Nephron progenitor cell (in vitro differentiated cells): ENCODE measurements around the gene ADCY3.
A peak's percentile ranks its signal among the peaks of the same experiment; 100 is the strongest.

Experiments used
- DNase-seq: peaks from one replicate; pipeline ENCODE4 v3.0.0; 2021
- H3K27ac Mint-ChIP-seq: 2 replicates; pipeline ENCODE4 v1.8.0; 2021; ENCODE audit warnings: mild to moderate bottlenecking, moderate library complexity, mixed read lengths
- H3K27me3 Mint-ChIP-seq: 2 replicates; pipeline ENCODE4 v1.8.0; 2021; ENCODE audit warnings: mild to moderate bottlenecking, low read depth, mixed read lengths; ENCODE audit not compliant: poor library complexity
- H3K36me3 Mint-ChIP-seq: 2 replicates; pipeline ENCODE4 v1.8.0; 2021; ENCODE audit warnings: low read depth, mixed read lengths
- H3K4me1 Mint-ChIP-seq: 2 replicates; pipeline ENCODE4 v1.8.0; 2021; ENCODE audit warnings: mixed read lengths
- H3K4me3 Mint-ChIP-seq: 2 replicates; pipeline ENCODE4 v1.8.0; 2021; ENCODE audit warnings: mild to moderate bottlenecking, moderate library complexity, mixed read lengths
- H3K9me3 Mint-ChIP-seq: 2 replicates; pipeline ENCODE4 v1.8.0; 2021; ENCODE audit warnings: mild to moderate bottlenecking, moderate library complexity, mixed read lengths
- CTCF ChIP-seq: fragments of 200-600 bp; sonication (generic); IDR thresholded peaks from 2 replicates; pipeline ENCODE4 v1.5.0; 2021; ENCODE audit warnings: antibody characterized with exemption

Gene ADCY3

DNA sequence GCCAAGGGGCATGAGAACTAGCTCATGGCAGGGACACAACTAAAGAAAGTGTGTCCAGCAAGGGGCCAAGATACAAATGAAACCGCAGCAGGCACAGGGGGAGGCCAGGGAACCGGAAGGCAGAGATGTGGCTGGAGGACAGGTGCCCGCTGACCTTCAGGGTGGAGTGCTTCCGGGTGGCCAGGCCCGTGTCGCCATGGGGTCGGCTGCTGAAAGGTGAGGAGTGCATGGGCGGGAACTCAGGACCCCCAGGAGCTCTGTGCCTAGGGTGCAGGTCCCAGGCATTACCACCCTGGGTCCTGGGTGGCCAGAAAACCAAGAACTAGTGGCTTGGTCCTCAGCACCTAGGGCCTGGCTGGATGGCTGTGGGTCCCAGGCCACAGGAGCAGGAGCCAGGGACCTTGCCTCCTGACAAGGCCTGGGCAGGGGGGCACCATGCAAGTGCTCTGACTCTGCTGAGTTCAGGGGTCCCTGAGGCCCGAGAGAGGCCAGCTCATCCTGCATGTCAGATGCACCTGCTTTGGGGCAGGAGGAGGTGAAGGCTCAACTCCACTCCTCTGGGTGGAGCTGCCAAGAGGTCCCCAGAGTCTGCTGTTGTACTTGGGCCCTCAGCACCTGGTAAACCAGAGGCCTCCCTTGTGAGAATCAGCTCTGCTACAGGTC, 75.9 kb downstream of the ADCY3 start:
- peaks cover 36% of the 10 kb centered on the region for H3K9me3 Mint-ChIP-seq
- peaks cover 47% of the 10 kb centered on the region for H3K36me3 Mint-ChIP-seq
- TF ChIP-seq CTCF, result no peak
- peaks cover 4% of the 10 kb centered on the region for H3K4me1 Mint-ChIP-seq
- H3K27ac Mint-ChIP-seq, result no peak overlapping the region
- peaks cover 5% of the 10 kb centered on the region for H3K27me3 Mint-ChIP-seq
- H3K4me3 Mint-ChIP-seq, result no peak overlapping the region
- DNase-seq, result no peak

- Mint-ChIP-seq H3K27ac (peak overlapping the region; percentile 32), H3K4me3 (no peak overlapping the region), H3K36me3 (peaks cover 43% of the 10 kb centered on the region), H3K9me3 (peaks cover 32% of the 10 kb centered on the region), H3K4me1 (peaks cover 4% of the 10 kb centered on the region), H3K27me3 (peaks cover 2% of the 10 kb centered on the region)
- TF ChIP-seq CTCF, result no peak
- no peak for DNase-seq
Measured at GRCh38 chr2:24843330-24843860, 76.6 kb downstream of the ADCY3 start.

- no peak for DNase-seq
- peaks cover 35% of the 10 kb centered on the region for H3K36me3 Mint-ChIP-seq
- peak overlapping the region; percentile 25 for H3K27ac Mint-ChIP-seq
- H3K27me3 Mint-ChIP-seq, result peaks cover 6% of the 10 kb centered on the region
- TF ChIP-seq CTCF, result no peak
- peaks cover 4% of the 10 kb centered on the region for H3K4me1 Mint-ChIP-seq
- no peak overlapping the region for H3K4me3 Mint-ChIP-seq
- peaks cover 24% of the 10 kb centered on the region for H3K9me3 Mint-ChIP-seq
Measured at GRCh38 chr2:24842081-24843050, 77.7 kb downstream of the ADCY3 start.

GRCh38 chr2:24840962-24841945, 78.8 kb downstream of the ADCY3 start:
- Mint-ChIP-seq H3K4me3 (no peak overlapping the region), H3K9me3 (peaks cover 13% of the 10 kb centered on the region), H3K27me3 (peaks cover 6% of the 10 kb centered on the region), H3K36me3 (peaks cover 26% of the 10 kb centered on the region), H3K4me1 (peaks cover 5% of the 10 kb centered on the region), H3K27ac (peak overlapping the region; percentile 64)
- DNase-seq, result no peak
- no peak for TF ChIP-seq CTCF

- no peak overlapping the region for H3K4me3 Mint-ChIP-seq
- H3K27ac Mint-ChIP-seq, result peak overlapping the region; percentile 54
- no peak for TF ChIP-seq CTCF
- peaks cover 26% of the 10 kb centered on the region for H3K36me3 Mint-ChIP-seq
- peaks cover 12% of the 10 kb centered on the region for H3K4me1 Mint-ChIP-seq
- peaks cover 6% of the 10 kb centered on the region for H3K27me3 Mint-ChIP-seq
- peaks cover 4% of the 10 kb centered on the region for H3K9me3 Mint-ChIP-seq
- no peak for DNase-seq
Measured at GRCh38 chr2:24840164-24840869, 79.7 kb downstream of the ADCY3 start.
